Activated T-helper 17 cell treated with anti-CD3 and anti-CD28 coated beads, Interleukin-2, amount 50 U/mL, for 72 hours (primary cell): ENCODE data around the gene FAM181A. TPM values are rescaled to one million over a fixed set of nuclear protein-coding genes. Genes with fewer than 3 reads are reported as not detected.

Experiments
- ATAC-seq: fragments of 150-1000 bp; cut with Tn5 transposase; replicated peaks from 2 replicates; pipeline ENCODE4 v1.10.0; 2021; ENCODE audit warnings: mild to moderate bottlenecking, moderate library complexity
- H3K27ac Mint-ChIP-seq: one replicate; pipeline ENCODE4 v1.8.0; 2022; ENCODE audit warnings: mixed read lengths
- H3K27me3 Mint-ChIP-seq: one replicate; pipeline ENCODE4 v1.8.0; 2022; ENCODE audit warnings: mixed read lengths
- H3K36me3 Mint-ChIP-seq: one replicate; pipeline ENCODE4 v1.8.0; 2022; ENCODE audit warnings: low read depth, mild to moderate bottlenecking, mixed read lengths
- H3K4me1 Mint-ChIP-seq: one replicate; pipeline ENCODE4 v1.8.0; 2022; ENCODE audit warnings: mixed read lengths
- H3K4me3 Mint-ChIP-seq: one replicate; pipeline ENCODE4 v1.8.0; 2022; ENCODE audit warnings: mild to moderate bottlenecking, mixed read lengths
- H3K9me3 Mint-ChIP-seq: one replicate; pipeline ENCODE4 v1.8.0; 2022; ENCODE audit warnings: mixed read lengths
- total RNA-seq, 2 donors: library from RNA; stranded (reverse); gene quantifications; one replicate each; pipeline ENCODE4 v1.2.3, GENCODE V29; 2022

Gene FAM181A
- total RNA-seq, 2 donors from 2014 or later, result not detected

DNA sequence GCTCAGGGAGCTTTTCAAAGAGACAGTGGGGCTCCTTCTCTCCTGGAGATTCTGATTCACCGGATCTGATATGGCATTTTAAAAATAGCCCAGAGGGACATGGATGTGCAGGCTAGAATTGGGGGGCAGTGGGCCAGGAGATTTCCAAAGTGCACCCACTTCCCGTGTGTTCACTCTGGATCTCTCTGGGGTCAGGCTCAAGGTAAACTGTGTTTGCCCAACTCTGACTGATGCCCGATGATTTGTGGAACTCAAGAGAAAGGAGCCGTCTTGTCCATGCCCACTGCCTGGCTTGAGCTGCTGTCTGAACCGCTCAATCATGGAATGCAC lies 17.9 kb downstream of the FAM181A start:
- no peak for ATAC-seq
- Mint-ChIP-seq H3K27me3 (no peaks in the 10 kb centered on the region), H3K36me3 (peaks cover 40% of the 10 kb centered on the region)

GRCh38 chr14:93946104-93946503 lies 19.0 kb downstream of the FAM181A start:
- H3K27ac Mint-ChIP-seq, result peak overlapping the region; percentile 41
- H3K27me3 Mint-ChIP-seq, result no peaks in the 10 kb centered on the region
- peaks cover 42% of the 10 kb centered on the region for H3K36me3 Mint-ChIP-seq
- H3K4me1 Mint-ChIP-seq, result peaks cover 13% of the 10 kb centered on the region
- H3K9me3 Mint-ChIP-seq, result no peaks in the 10 kb centered on the region
- no peak overlapping the region for H3K4me3 Mint-ChIP-seq
- ATAC-seq, result peak; percentile 81

More for the DNA sequence above, 17.9 kb downstream of the FAM181A start:
- Mint-ChIP-seq H3K9me3 (no peaks in the 10 kb centered on the region), H3K4me3 (no peak overlapping the region), H3K27ac (no peak overlapping the region), H3K4me1 (peaks cover 11% of the 10 kb centered on the region)

- no peaks in the 10 kb centered on the region for H3K27me3 Mint-ChIP-seq
- peaks cover 44% of the 10 kb centered on the region for H3K36me3 Mint-ChIP-seq
- no peak overlapping the region for H3K4me3 Mint-ChIP-seq
- no peak for ATAC-seq
- no peaks in the 10 kb centered on the region for H3K9me3 Mint-ChIP-seq
- H3K27ac Mint-ChIP-seq, result peak overlapping the region; percentile 41
- peaks cover 15% of the 10 kb centered on the region for H3K4me1 Mint-ChIP-seq
Measured at GRCh38 chr14:93946541-93947090, 19.5 kb downstream of the FAM181A start.

- ATAC-seq, result no peak
- no peaks in the 10 kb centered on the region for H3K9me3 Mint-ChIP-seq
- H3K27ac Mint-ChIP-seq, result no peak overlapping the region
- H3K4me3 Mint-ChIP-seq, result no peak overlapping the region
- H3K27me3 Mint-ChIP-seq, result no peaks in the 10 kb centered on the region
- peaks cover 44% of the 10 kb centered on the region for H3K36me3 Mint-ChIP-seq
- H3K4me1 Mint-ChIP-seq, result peaks cover 15% of the 10 kb centered on the region
Measured at GRCh38 chr14:93947282-93947681, 20.1 kb downstream of the FAM181A start.

- Mint-ChIP-seq H3K27me3 (no peaks in the 10 kb centered on the region), H3K4me3 (no peak overlapping the region), H3K27ac (peak overlapping the region; percentile 45), H3K36me3 (peaks cover 63% of the 10 kb centered on the region), H3K9me3 (no peaks in the 10 kb centered on the region), H3K4me1 (peaks cover 25% of the 10 kb centered on the region)
- ATAC-seq, result no peak
Measured at GRCh38 chr14:93949511-93950075, 22.4 kb downstream of the FAM181A start.

GRCh38 chr14:93950948-93951634 lies 23.9 kb downstream of the FAM181A start:
- Mint-ChIP-seq H3K9me3 (no peaks in the 10 kb centered on the region), H3K4me3 (no peak overlapping the region), H3K27ac (peak overlapping the region; percentile 45), H3K27me3 (no peaks in the 10 kb centered on the region), H3K4me1 (peaks cover 37% of the 10 kb centered on the region), H3K36me3 (peaks cover 65% of the 10 kb centered on the region)
- ATAC-seq, result peak; percentile 58

- Mint-ChIP-seq H3K36me3 (peaks cover 62% of the 10 kb centered on the region), H3K4me3 (no peak overlapping the region), H3K9me3 (no peaks in the 10 kb centered on the region), H3K27me3 (no peaks in the 10 kb centered on the region), H3K27ac (peak overlapping the region; percentile 37), H3K4me1 (peaks cover 40% of the 10 kb centered on the region)
- no peak for ATAC-seq
Measured at GRCh38 chr14:93951635-93952540, 24.7 kb downstream of the FAM181A start.

DNA sequence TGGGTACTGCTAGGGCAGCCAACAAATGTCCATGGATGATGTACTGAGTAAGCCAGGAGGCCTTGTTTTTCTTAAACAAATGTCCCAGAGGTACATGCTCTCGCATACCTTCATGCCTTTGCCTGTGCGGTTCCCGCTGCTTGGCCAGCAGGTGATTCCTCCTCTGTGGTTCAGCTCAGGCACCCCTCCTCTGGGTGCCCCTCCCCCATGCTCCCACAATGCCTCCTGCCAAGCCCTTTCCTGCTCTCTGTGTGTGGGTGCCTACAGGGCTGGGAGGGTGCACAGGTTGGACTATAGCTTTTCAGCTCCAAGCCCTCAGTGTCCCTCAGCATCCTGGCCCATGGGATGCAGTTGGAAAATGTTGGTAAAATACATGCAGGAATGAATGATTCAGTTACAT lies 25.7 kb downstream of the FAM181A start:
- Mint-ChIP-seq H3K9me3 (no peaks in the 10 kb centered on the region), H3K4me3 (peak overlapping the region; percentile 85), H3K4me1 (peaks cover 48% of the 10 kb centered on the region), H3K27ac (no peak overlapping the region), H3K36me3 (peaks cover 59% of the 10 kb centered on the region), H3K27me3 (no peaks in the 10 kb centered on the region)
- no peak for ATAC-seq

DNA sequence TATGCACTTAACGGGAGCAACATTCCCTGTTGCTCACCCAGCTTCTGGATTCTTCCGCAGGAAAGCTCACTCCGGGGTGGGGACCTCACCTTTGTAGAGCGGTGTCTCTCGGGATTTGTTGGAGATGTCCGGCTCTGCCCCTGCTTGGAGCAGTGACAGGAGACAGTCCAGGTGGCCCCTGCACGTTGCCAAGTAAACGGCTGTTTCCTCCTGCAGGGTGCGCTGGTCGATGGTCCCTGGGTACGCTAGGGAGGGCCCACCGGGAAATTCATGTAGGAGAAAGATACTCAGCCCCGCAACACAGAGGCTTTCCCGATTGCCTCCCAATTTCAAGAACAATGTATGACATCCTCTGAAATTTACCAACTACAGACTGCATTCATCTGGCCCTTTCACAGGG lies 26.1 kb downstream of the FAM181A start:
- Mint-ChIP-seq H3K27ac (peak overlapping the region; percentile 54), H3K9me3 (no peaks in the 10 kb centered on the region), H3K36me3 (peaks cover 59% of the 10 kb centered on the region), H3K4me3 (peak overlapping the region; percentile 85), H3K27me3 (no peaks in the 10 kb centered on the region), H3K4me1 (peaks cover 51% of the 10 kb centered on the region)
- ATAC-seq, result no peak

DNA sequence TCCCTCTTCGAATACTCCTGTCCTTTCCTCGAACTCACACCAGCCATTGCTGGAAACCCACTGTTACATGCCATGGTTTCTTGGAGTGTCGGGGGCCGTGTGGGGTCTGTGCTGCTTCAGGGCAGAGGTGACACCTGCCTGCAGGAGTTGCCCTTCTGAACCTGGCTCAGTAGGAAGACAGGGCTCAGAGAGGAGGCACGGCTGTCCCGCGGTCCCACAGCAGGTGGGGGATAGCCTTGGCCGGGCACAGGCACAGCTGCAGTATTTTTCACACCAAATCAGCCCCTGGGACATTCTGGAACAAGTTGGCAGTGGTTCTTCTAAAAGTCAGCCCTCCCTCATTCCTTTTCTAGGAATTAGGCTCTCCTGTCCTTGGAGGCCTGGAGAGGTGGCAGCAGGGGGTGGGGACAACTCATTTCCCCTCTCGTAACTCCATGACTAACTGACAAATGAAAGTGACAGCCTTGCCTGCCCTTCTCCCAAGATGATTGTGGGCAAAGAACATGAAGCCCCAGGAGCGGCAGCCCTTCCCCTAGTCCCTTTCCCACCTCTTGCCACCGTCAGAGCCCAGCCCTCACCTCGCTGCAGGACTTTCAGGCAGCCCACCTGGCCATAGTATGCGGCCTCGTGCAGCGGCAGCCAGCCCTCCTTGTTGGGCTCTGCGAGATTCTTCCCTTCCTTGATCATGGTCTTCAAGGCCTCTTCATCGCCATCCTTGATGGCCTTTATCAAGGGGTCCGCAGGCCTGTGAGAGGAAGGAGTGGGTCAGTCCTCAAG lies 26.8 kb downstream of the FAM181A start:
- H3K4me1 Mint-ChIP-seq, result peaks cover 56% of the 10 kb centered on the region
- no peaks in the 10 kb centered on the region for H3K9me3 Mint-ChIP-seq
- peak overlapping the region; percentile 85 for H3K4me3 Mint-ChIP-seq
- H3K36me3 Mint-ChIP-seq, result peaks cover 64% of the 10 kb centered on the region
- no peaks in the 10 kb centered on the region for H3K27me3 Mint-ChIP-seq
- ATAC-seq, result peak; percentile 28
- peak overlapping the region; percentile 100 for H3K27ac Mint-ChIP-seq

DNA sequence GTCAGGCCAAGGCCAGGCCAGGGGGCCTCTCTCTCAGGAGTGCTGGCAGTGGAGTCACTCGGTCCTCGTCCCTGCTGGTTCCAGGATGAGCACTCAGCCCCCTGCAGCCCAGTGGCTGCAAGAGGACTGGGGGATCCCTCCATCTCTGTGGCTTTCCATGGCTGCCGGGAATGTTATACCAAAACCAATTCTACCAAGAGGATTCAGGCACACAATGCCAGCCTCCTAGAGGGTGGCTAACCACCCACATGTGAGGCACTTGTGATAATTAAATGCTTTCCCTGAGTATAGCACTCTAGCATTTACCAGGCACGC lies 27.3 kb downstream of the FAM181A start:
- Mint-ChIP-seq H3K4me1 (peaks cover 61% of the 10 kb centered on the region), H3K27ac (peak overlapping the region; percentile 100), H3K27me3 (no peaks in the 10 kb centered on the region), H3K9me3 (no peaks in the 10 kb centered on the region), H3K4me3 (peak overlapping the region; percentile 85), H3K36me3 (peaks cover 69% of the 10 kb centered on the region)
- no peak for ATAC-seq

- peak overlapping the region; percentile 100 for H3K27ac Mint-ChIP-seq
- no peaks in the 10 kb centered on the region for H3K9me3 Mint-ChIP-seq
- ATAC-seq, result no peak
- peak overlapping the region; percentile 85 for H3K4me3 Mint-ChIP-seq
- peaks cover 67% of the 10 kb centered on the region for H3K36me3 Mint-ChIP-seq
- peaks cover 65% of the 10 kb centered on the region for H3K4me1 Mint-ChIP-seq
- no peaks in the 10 kb centered on the region for H3K27me3 Mint-ChIP-seq
Measured at GRCh38 chr14:93954900-93955849, 28.0 kb downstream of the FAM181A start.

GRCh38 chr14:93955850-93956481 lies 28.8 kb downstream of the FAM181A start:
- peaks cover 59% of the 10 kb centered on the region for H3K36me3 Mint-ChIP-seq
- peak overlapping the region; percentile 100 for H3K27ac Mint-ChIP-seq
- no peaks in the 10 kb centered on the region for H3K27me3 Mint-ChIP-seq
- no peak for ATAC-seq
- H3K4me1 Mint-ChIP-seq, result peaks cover 64% of the 10 kb centered on the region
- no peaks in the 10 kb centered on the region for H3K9me3 Mint-ChIP-seq
- peak overlapping the region; percentile 85 for H3K4me3 Mint-ChIP-seq
